A549 (cell line): Measurements from ENCODE around the gene CMTM7.

Experiments
- CTCF ChIP-seq: fragments of >200 bp; sonication (Bioruptor Twin); formaldehyde crosslinking; IDR thresholded peaks from 3 replicates; pipeline ENCODE4 v1.5.1; 2016
- EP300 ChIP-seq, 2 experiments: fragments of >200 bp; sonication (Bioruptor Twin); formaldehyde crosslinking; IDR thresholded peaks; 2 replicates in 1 of 2; 3 replicates in 1 of 2; pipeline ENCODE4 v1.6.1; 2016 to 2017
- GATA3 ChIP-seq: IDR thresholded peaks from 2 replicates; pipeline ENCODE4 v1.6.1; 2012; ENCODE audit warnings: borderline replicate concordance
- HMGXB4 ChIP-seq: fragments of 250-450 bp; sonication (Bioruptor Pico); IDR thresholded peaks from 2 replicates; pipeline ENCODE4 v1.5.0; 2021; ENCODE audit warnings: mild to moderate bottlenecking, moderate library complexity, borderline replicate concordance
- KDM1A ChIP-seq: fragments of 200-600 bp; sonication (generic); IDR thresholded peaks from 2 replicates; pipeline ENCODE4 v1.6.1; 2016; ENCODE audit warnings: low read depth, mild to moderate bottlenecking
- POLR2A ChIP-seq: IDR thresholded peaks from 2 replicates; pipeline ENCODE4 v1.6.1; 2012; ENCODE audit warnings: mild to moderate bottlenecking, low read length
- RFX5 ChIP-seq: fragments of 450-650 bp; IDR thresholded peaks from 2 replicates; pipeline ENCODE4 v1.7.1; 2014; ENCODE audit warnings: antibody characterized with exemption, mild to moderate bottlenecking, moderate library complexity
- ZFP36 ChIP-seq: fragments of 450-650 bp; IDR thresholded peaks from 2 replicates; pipeline ENCODE4 v1.6.1; 2014; ENCODE audit warnings: borderline replicate concordance; ENCODE audit not compliant: partially characterized antibody

- TF ChIP-seq CTCF (no peak), POLR2A (no peak), RFX5 (no peak), EP300 (IDR thresholded peaks at IDR 0.05) (no peak), HMGXB4 (CRISPR knock-in tag) (no peak), ZFP36 (no peak), GATA3 (no peak), KDM1A (no peak)
Measured at GRCh38 chr3:32498252-32498651, 106.6 kb downstream of the CMTM7 start.
